Esophagus muscularis mucosa (tissue), 4 donors: ENCODE data around the gene RCCD1. TPM values are rescaled to one million over a fixed set of nuclear protein-coding genes. Genes with fewer than 3 reads are reported as not detected.

Experiments
- DNase-seq: peaks from one replicate; pipeline ENCODE4 v3.0.0-alpha.2; 2017; ENCODE audit errors: extremely low spot score
- H3K27ac ChIP-seq, 4 donors: fragments of 200-600 bp; sonication (generic); replicated peaks in 1 of 4; 1 replicate in 3 of 4; 2 replicates in 1 of 4; pipeline ENCODE4 v1.5.1; 2016 to 2019; ENCODE audit warnings: mild to moderate bottlenecking in 1 of 4
- H3K27me3 ChIP-seq, 4 donors: fragments of 200-600 bp; sonication (generic); one replicate each; pipeline versions ENCODE4 v1.5.1 to v1.6.0; 2016 to 2019
- H3K36me3 ChIP-seq, 4 donors: fragments of 200-600 bp; sonication (generic); one replicate each; pipeline ENCODE4 v1.5.1; 2016 to 2019
- H3K4me1 ChIP-seq, 4 donors: fragments of 200-600 bp; sonication (generic); one replicate each; pipeline ENCODE4 v1.5.1; 2016 to 2019
- H3K4me3 ChIP-seq, 4 donors: fragments of 200-600 bp; sonication (generic); 1 replicate in 2 of 4; 2 replicates in 2 of 4; pipeline ENCODE4 v1.5.1; 2016 to 2019; ENCODE audit warnings: mild to moderate bottlenecking in 4 of 4, moderate library complexity in 1 of 4
- H3K9me3 ChIP-seq, 4 donors: fragments of 200-600 bp; sonication (generic); 1 replicate in 3 of 4; 2 replicates in 1 of 4; pipeline ENCODE4 v1.5.1; 2016 to 2019
- CTCF ChIP-seq, 3 experiments: fragments of 200-600 bp in 2 of 3; fragments of 450-650 bp in 1 of 3; sonication (generic) in 2 of 3; IDR thresholded peaks; one replicate each; pipeline ENCODE4 v1.5.1; 2017 to 2019; ENCODE audit warnings: antibody characterized with exemption in 3 of 3, mild to moderate bottlenecking in 2 of 3, moderate library complexity in 1 of 3
- EP300 ChIP-seq: sonication (generic); formaldehyde crosslinking; IDR thresholded peaks from one replicate; pipeline ENCODE4 v1.6.1; 2017; ENCODE audit warnings: antibody characterized with exemption
- POLR2A ChIP-seq: fragments of 450-650 bp; IDR thresholded peaks from one replicate; pipeline ENCODE4 v1.6.1; 2017; ENCODE audit warnings: antibody characterized with exemption, moderate library complexity, mild to moderate bottlenecking, low read depth
- POLR2AphosphoS5 ChIP-seq, 2 donors: sonication (generic); formaldehyde crosslinking; IDR thresholded peaks; one replicate each; pipeline ENCODE4 v1.6.1; 2017; ENCODE audit warnings: antibody characterized with exemption in 2 of 2
- WGBS: methylation state at CpG from one replicate; pipeline ENCODE4 v1.1.5; 2018; 5-methylcytosine and 5-hydroxymethylcytosine counted together
- intact Hi-C: fragments of 100-400 bp; cut with DNase I; formaldehyde crosslinking; loops from one replicate; pipeline ENCODE4 v1.15.1; 2023
- total RNA-seq, 4 donors: library from RNA; depleted of rRNA; stranded (reverse); fragments of >200 nt; gene quantifications; one replicate each; pipeline versions ENCODE4 v1.1.0 to v1.2.1, GENCODE V29; 2016

The RCCD1 gene
- total RNA-seq, 4 donors from 2014 or later, result 5.3 to 12.7 (median 9.2) TPM

GRCh38 chr15:90911302-90911623, 43.4 kb upstream of the RCCD1 start:
- peaks cover under 1 to 26% (median 12%) of the 10 kb centered on the region in 4 donors for H3K4me1 ChIP-seq
- no peaks in the 10 kb centered on the region for H3K27me3 ChIP-seq
- peaks cover 77 to 99% (median 97%) of the 10 kb centered on the region in 4 donors for H3K36me3 ChIP-seq
- TF ChIP-seq POLR2A (no peak), POLR2AphosphoS5 (IDR thresholded peaks at IDR 0.05) (no peak), CTCF (IDR thresholded peaks at IDR 0.05) (no peak), EP300 (no peak)
- H3K27ac ChIP-seq, result no peak overlapping the region
- H3K9me3 ChIP-seq, result no peaks in the 10 kb centered on the region
- intact Hi-C loops, result no loop called here
- WGBS, result 93% methylated on average over 12 of the region's 19 CpGs
- no peak for DNase-seq
- H3K4me3 ChIP-seq, result no peak overlapping the region

- H3K4me1 ChIP-seq, result peaks cover 0 to 25% (median 6%) of the 10 kb centered on the region in 4 donors
- TF ChIP-seq POLR2AphosphoS5 (IDR thresholded peaks at IDR 0.05), result no peak
- no peak for TF ChIP-seq POLR2A
- no peak for TF ChIP-seq CTCF (IDR thresholded peaks at IDR 0.05)
- no peak for TF ChIP-seq EP300
- DNase-seq, result no peak
- no peaks in the 10 kb centered on the region for H3K27me3 ChIP-seq
- no peak overlapping the region for H3K27ac ChIP-seq
- H3K36me3 ChIP-seq, result peaks cover 75 to 99% (median 97%) of the 10 kb centered on the region in 4 donors
- no peak overlapping the region for H3K4me3 ChIP-seq
- H3K9me3 ChIP-seq, result no peaks in the 10 kb centered on the region
- WGBS, result 93% methylated on average over 21 of the region's 30 CpGs
- intact Hi-C loops, result no loop called here
These were observed 42.5 kb upstream of the RCCD1 start for GRCh38 chr15:90911906-90912769.

- no peaks in the 10 kb centered on the region for H3K27me3 ChIP-seq
- peaks cover 0 to 24% (median under 1%) of the 10 kb centered on the region in 4 donors for H3K4me1 ChIP-seq
- TF ChIP-seq POLR2AphosphoS5 (IDR thresholded peaks at IDR 0.05) (no peak), EP300 (no peak), POLR2A (no peak), CTCF (IDR thresholded peaks at IDR 0.05) (no peak)
- H3K27ac ChIP-seq, result no peak overlapping the region
- H3K4me3 ChIP-seq, result no peak overlapping the region
- intact Hi-C loops, result no loop called here
- 92% methylated on average over 7 of the region's 7 CpGs for WGBS
- H3K9me3 ChIP-seq, result no peaks in the 10 kb centered on the region
- H3K36me3 ChIP-seq, result peaks cover 75 to 99% (median 97%) of the 10 kb centered on the region in 4 donors
- DNase-seq, result no peak
These were observed 42.0 kb upstream of the RCCD1 start for GRCh38 chr15:90912770-90913075.

GRCh38 chr15:90913398-90913944, 41.2 kb upstream of the RCCD1 start:
- no peak overlapping the region for H3K4me3 ChIP-seq
- TF ChIP-seq CTCF (IDR thresholded peaks at IDR 0.05), result no peak
- TF ChIP-seq POLR2A, result no peak
- TF ChIP-seq POLR2AphosphoS5 (IDR thresholded peaks at IDR 0.05), result no peak
- TF ChIP-seq EP300, result no peak

More at GRCh38 chr15:90913398-90913944, 41.2 kb upstream of the RCCD1 start:
- intact Hi-C loops, result no loop called here
- Histone ChIP-seq H3K9me3 (no peaks in the 10 kb centered on the region), H3K27me3 (no peaks in the 10 kb centered on the region), H3K27ac (no peak overlapping the region), H3K4me1 (peaks cover 0 to 21% (median 0%) of the 10 kb centered on the region in 4 donors), H3K36me3 (peaks cover 79 to 100% (median 98%) of the 10 kb centered on the region in 4 donors)
- WGBS, result 91% methylated on average over 8 of the region's 12 CpGs
- no peak for DNase-seq
